Measurements from ENCODE around the gene OR8H3. TPM values are rescaled to one million over a fixed set of nuclear protein-coding genes. Genes with fewer than 3 reads are reported as not detected.

The OR8H3 gene
- total and polyA plus RNA-seq, 4 donors = not detected

DNA sequence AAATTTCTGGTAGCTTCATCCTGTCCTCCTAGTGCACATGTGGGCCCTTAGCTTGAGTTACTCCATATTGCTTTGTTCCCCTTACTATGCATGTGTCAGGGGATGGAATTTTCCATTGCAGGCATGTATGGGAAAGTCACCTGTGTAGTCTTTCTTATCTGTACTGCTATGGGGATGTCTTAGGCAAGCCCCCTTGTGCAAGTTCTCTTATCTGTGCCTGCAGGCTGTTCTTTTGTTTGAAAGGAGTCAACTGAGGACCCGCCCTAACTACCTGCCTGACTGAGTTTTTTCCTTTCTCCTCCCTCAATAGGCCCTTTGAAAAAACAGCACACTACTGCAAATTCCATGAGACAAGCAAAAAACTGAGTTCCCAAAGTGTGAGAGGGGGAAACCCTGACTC lies 29.2 kb downstream of the OR8H3 start (continued):
- TF ChIP-seq CTCF (IDR thresholded peaks at IDR 0.05; ENCODE audit: low read depth, low read length, missing input control) (no peak), TAF1 (conservative IDR thresholded peaks at IDR 0.05) (no peak)
- TF ChIP-seq, protein P1, sequence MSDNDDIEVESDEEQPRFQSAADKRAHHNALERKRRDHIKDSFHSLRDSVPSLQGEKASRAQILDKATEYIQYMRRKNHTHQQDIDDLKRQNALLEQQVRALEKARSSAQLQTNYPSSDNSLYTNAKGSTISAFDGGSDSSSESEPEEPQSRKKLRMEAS (IDR thresholded peaks at IDR 0.05) = no peak

DNA sequence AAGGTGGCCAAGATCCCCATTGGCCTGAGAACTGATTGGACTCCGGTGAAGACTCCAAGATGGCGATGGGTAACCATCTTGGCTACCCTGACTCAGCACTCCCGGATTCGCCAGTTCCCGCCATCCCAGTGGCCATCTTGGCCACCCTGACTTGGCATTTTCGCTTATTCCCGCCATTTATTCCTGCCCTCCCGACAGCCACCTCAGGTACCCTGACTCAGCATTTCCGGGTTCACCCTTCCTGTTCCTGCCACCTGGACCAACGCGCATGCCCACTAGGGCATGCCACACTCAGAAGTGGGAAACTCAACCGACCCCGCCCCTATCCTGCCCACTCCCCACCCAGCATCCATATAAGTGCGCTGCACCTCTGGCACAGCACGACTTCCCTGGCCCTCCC lies 30.2 kb downstream of the OR8H3 start:
- Histone ChIP-seq H3K27me3 (ENCODE audit: control insufficient read depth in 4 of 4, insufficient read depth in 4 of 4, low read length in 3 of 4) (no peaks in the 10 kb centered on the region), H3K9me3 (ENCODE audit: control insufficient read depth in 4 of 4, low read length in 3 of 4) (peaks cover 0 to 7% (median under 1%) of the 10 kb centered on the region in 4 donors)
- DNase-seq (ENCODE audit: low spot score) = no peak

More for the DNA sequence above, 30.2 kb downstream of the OR8H3 start:
- Histone ChIP-seq H3K36me3 (ENCODE audit: control insufficient read depth in 4 of 4, insufficient read depth in 3 of 4, low read depth in 1 of 4, low read length in 3 of 4) (no peaks in the 10 kb centered on the region), H3K4me1 (ENCODE audit: control insufficient read depth in 4 of 4, insufficient read depth in 4 of 4, low read length in 3 of 4) (no peaks in the 10 kb centered on the region), H3K9ac (ENCODE audit: low read depth in 1 of 2, low read length in 2 of 2) (no peak overlapping the region), H3K4me3 (ENCODE audit: low read depth in 1 of 3, low read length in 3 of 3) (no peak overlapping the region), H3K27ac (ENCODE audit: low read depth in 1 of 2, low read length in 2 of 2) (no peak overlapping the region)
- WGBS = 89% methylated on average over 15 of the region's 15 CpGs
- TF ChIP-seq TAF1 (conservative IDR thresholded peaks at IDR 0.05) (no peak), RAD21 (IDR thresholded peaks at IDR 0.05) (no peak), YY1 (IDR thresholded peaks at IDR 0.05) (no peak), JUND (IDR thresholded peaks at IDR 0.05) (no peak), EGR1 (IDR thresholded peaks at IDR 0.05; ENCODE audit: low read depth in 2 of 2) (no peak), FOXA2 (IDR thresholded peaks at IDR 0.05) (no peak), GABPA (IDR thresholded peaks at IDR 0.05 in 1 of 2, conservative IDR thresholded peaks at IDR 0.05 in 1 of 2) (no peak), SP1 (IDR thresholded peaks at IDR 0.05) (no peak), HNF4A (conservative IDR thresholded peaks at IDR 0.05) (no peak), CTCF (IDR thresholded peaks at IDR 0.05; ENCODE audit: low read depth, low read length, missing input control) (no peak), RXRA (IDR thresholded peaks at IDR 0.05) (no peak), REST (IDR thresholded peaks at IDR 0.05) (no peak), HNF4G (IDR thresholded peaks at IDR 0.05) (no peak), FOXA1 (IDR thresholded peaks at IDR 0.05) (no peak), NR2F2 (IDR thresholded peaks at IDR 0.05) (no peak)
- TF ChIP-seq, protein P2, sequence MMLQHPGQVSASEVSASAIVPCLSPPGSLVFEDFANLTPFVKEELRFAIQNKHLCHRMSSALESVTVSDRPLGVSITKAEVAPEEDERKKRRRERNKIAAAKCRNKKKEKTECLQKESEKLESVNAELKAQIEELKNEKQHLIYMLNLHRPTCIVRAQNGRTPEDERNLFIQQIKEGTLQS (IDR thresholded peaks at IDR 0.05) = no peak
- TF ChIP-seq, protein P1 (IDR thresholded peaks at IDR 0.05) = no peak

All from liver (tissue), 9 donors.